Erythroblast (primary cell): ENCODE data around the gene FAM110D.

Experiments used
- GATA1 ChIP-seq: IDR thresholded peaks from 2 replicates; pipeline ENCODE4 v1.6.1; 2011; ENCODE audit warnings: low read depth, mild to moderate bottlenecking, control low read depth, low read length, moderate library complexity
- POLR2A ChIP-seq: IDR thresholded peaks from 2 replicates; pipeline ENCODE4 v1.6.1; 2011; ENCODE audit warnings: mild to moderate bottlenecking, low read length

DNA sequence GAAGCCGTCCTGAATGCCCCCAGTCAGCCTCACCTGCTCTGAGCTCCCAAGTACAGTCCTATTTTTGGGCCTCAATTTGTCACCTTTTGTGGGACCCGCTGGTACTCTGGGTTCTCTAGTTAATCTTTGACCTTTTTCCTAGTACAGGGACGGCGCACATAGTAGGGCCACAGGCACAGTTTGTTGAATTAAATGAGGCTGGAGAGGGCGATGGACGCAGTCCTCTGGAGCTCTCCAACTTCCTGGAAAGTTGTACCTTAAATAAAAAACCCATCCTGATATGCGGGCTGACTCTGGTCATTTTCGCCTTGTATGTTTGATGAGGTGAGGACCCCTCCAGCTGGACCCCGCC, 4.8 kb downstream of the FAM110D start:
- TF ChIP-seq POLR2A, result no peak
- TF ChIP-seq GATA1, result no peak
